K562 (cell line): ENCODE results near the gene MESP1.

ENCODE experiments used
- CBFA2T3 ChIP-seq: fragments of 450-650 bp; IDR thresholded peaks from 2 replicates; pipeline ENCODE4 v1.6.1; 2017
- HCFC1 ChIP-seq: IDR thresholded peaks from 2 replicates; pipeline ENCODE4 v1.6.1; 2012; ENCODE audit warnings: low read depth, low read length, improper control_type of control experiment
- HMG20B ChIP-seq: fragments of 250-450 bp; sonication (Bioruptor Pico); IDR thresholded peaks from 2 replicates; pipeline ENCODE4 v1.5.0; 2021; ENCODE audit warnings: mild to moderate bottlenecking
- NFYB ChIP-seq: IDR thresholded peaks from 2 replicates; pipeline ENCODE4 v1.6.1; 2011; ENCODE audit warnings: mild to moderate bottlenecking, moderate library complexity; ENCODE audit not compliant: insufficient read length; ENCODE audit errors: extremely low read depth
- NONO ChIP-seq, 2 experiments: fragments of 200-400 bp in 1 of 2; fragments of 450-650 bp in 1 of 2; formaldehyde crosslinking in 1 of 2; IDR thresholded peaks; 2 replicates each; pipeline ENCODE4 v1.6.1; 2017; ENCODE audit warnings: low read depth in 2 of 2, mild to moderate bottlenecking in 2 of 2, moderate library complexity in 2 of 2, low read length in 1 of 2
- TARDBP ChIP-seq: fragments of 450-650 bp; IDR thresholded peaks from 2 replicates; pipeline ENCODE4 v1.6.1; 2016
- ZBTB8A ChIP-seq: fragments of 450-650 bp; IDR thresholded peaks from 2 replicates; pipeline ENCODE4 v1.6.1; 2018; ENCODE audit warnings: mild to moderate bottlenecking, moderate library complexity; ENCODE audit not compliant: partially characterized antibody
- TF ChIP-seq, protein P1 (sequence below), 3 experiments: IDR thresholded peaks in 2 of 3; conservative IDR thresholded peaks in 1 of 3; 2 replicates each; pipeline ENCODE4 v1.5.1; 2011 to 2012; ENCODE audit warnings: low read length in 3 of 3, mild to moderate bottlenecking in 3 of 3, control low read depth in 2 of 3, improper control_type of control experiment in 1 of 3, inconsistent platforms in 1 of 3, low read depth in 1 of 3, mixed read lengths in 1 of 3, moderate library complexity in 1 of 3; ENCODE audit not compliant: insufficient read depth in 2 of 3
- TF ChIP-seq, protein P2 (sequence below): sonication (generic); formaldehyde crosslinking; IDR thresholded peaks from 2 replicates; pipeline ENCODE4 v1.8.1; 2023; ENCODE audit warnings: mild to moderate bottlenecking, missing genetic modification reagents
- TF ChIP-seq, protein P3 (sequence below): fragments of 250-450 bp; sonication (Bioruptor Pico); IDR thresholded peaks from 2 replicates; pipeline ENCODE4 v1.4.0; 2020; ENCODE audit warnings: mild to moderate bottlenecking, moderate library complexity
- TF ChIP-seq, protein P4 (sequence below): sonication (generic); formaldehyde crosslinking; IDR thresholded peaks from 2 replicates; pipeline ENCODE4 v1.8.0; 2023; ENCODE audit warnings: mild to moderate bottlenecking, missing genetic modification reagents
- TF ChIP-seq, protein P5 (sequence below), 2 experiments: fragments of 450-650 bp in 1 of 2; IDR thresholded peaks; 2 replicates each; pipeline ENCODE4 v1.6.1; 2011 to 2017; ENCODE audit warnings: low read depth in 2 of 2, antibody characterized with exemption in 1 of 2, borderline replicate concordance in 1 of 2, low read length in 1 of 2, mild to moderate bottlenecking in 1 of 2, mixed read lengths in 1 of 2; ENCODE audit not compliant: control insufficient read depth in 1 of 2
- TF ChIP-seq, protein P6 (sequence below): fragments of 250-450 bp; sonication (Bioruptor Pico); IDR thresholded peaks from 2 replicates; pipeline ENCODE4 v1.5.0; 2022; ENCODE audit warnings: mild to moderate bottlenecking

DNA sequence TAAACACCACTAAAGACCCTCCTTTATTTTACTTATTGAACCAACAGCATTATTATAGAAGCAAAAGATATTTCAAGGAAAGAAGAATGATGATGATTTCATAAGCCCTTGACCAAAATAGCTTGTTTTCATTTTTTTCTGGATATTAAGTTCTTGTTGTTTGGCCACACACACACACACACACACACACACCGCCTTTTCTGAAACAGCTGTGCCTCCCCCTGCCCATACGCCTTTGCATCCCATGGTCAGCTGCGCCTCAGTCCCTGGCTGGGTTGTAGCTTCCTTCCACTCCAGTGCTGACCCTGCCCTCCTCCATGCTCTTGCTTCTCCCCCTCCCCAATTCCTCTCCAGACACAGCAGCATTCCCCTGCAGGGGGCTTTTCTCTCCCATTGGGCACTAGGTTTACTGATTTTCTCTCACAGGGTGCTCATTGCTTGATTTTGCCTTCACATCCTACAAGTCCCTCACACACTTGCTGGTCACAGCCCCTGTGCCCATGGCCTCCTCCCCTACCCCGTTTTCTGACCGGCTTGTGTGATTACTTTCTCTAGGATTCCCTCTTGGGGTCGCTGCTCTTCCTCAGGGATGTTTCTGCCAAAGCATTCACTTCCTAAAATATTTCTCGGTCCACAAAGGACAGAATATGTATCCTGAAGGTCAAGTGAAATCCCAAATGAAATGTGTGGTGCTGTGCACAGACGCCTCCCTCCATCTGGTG, 18.4 kb downstream of the MESP1 start:
- TF ChIP-seq, protein P1, sequence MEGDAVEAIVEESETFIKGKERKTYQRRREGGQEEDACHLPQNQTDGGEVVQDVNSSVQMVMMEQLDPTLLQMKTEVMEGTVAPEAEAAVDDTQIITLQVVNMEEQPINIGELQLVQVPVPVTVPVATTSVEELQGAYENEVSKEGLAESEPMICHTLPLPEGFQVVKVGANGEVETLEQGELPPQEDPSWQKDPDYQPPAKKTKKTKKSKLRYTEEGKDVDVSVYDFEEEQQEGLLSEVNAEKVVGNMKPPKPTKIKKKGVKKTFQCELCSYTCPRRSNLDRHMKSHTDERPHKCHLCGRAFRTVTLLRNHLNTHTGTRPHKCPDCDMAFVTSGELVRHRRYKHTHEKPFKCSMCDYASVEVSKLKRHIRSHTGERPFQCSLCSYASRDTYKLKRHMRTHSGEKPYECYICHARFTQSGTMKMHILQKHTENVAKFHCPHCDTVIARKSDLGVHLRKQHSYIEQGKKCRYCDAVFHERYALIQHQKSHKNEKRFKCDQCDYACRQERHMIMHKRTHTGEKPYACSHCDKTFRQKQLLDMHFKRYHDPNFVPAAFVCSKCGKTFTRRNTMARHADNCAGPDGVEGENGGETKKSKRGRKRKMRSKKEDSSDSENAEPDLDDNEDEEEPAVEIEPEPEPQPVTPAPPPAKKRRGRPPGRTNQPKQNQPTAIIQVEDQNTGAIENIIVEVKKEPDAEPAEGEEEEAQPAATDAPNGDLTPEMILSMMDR (IDR thresholded peaks at IDR 0.05 in 2 of 3, conservative IDR thresholded peaks at IDR 0.05 in 1 of 3; ENCODE audit: insufficient read depth in 2 of 3, low read depth in 1 of 3, low read length in 3 of 3), result peak in 1 of 3 experiments; percentile 11; a peak in 1 of 6 replicates
- TF ChIP-seq, protein P2, sequence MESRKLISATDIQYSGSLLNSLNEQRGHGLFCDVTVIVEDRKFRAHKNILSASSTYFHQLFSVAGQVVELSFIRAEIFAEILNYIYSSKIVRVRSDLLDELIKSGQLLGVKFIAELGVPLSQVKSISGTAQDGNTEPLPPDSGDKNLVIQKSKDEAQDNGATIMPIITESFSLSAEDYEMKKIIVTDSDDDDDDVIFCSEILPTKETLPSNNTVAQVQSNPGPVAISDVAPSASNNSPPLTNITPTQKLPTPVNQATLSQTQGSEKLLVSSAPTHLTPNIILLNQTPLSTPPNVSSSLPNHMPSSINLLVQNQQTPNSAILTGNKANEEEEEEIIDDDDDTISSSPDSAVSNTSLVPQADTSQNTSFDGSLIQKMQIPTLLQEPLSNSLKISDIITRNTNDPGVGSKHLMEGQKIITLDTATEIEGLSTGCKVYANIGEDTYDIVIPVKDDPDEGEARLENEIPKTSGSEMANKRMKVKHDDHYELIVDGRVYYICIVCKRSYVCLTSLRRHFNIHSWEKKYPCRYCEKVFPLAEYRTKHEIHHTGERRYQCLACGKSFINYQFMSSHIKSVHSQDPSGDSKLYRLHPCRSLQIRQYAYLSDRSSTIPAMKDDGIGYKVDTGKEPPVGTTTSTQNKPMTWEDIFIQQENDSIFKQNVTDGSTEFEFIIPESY (CRISPR knock-in tag), result no peak
- TF ChIP-seq, protein P3, sequence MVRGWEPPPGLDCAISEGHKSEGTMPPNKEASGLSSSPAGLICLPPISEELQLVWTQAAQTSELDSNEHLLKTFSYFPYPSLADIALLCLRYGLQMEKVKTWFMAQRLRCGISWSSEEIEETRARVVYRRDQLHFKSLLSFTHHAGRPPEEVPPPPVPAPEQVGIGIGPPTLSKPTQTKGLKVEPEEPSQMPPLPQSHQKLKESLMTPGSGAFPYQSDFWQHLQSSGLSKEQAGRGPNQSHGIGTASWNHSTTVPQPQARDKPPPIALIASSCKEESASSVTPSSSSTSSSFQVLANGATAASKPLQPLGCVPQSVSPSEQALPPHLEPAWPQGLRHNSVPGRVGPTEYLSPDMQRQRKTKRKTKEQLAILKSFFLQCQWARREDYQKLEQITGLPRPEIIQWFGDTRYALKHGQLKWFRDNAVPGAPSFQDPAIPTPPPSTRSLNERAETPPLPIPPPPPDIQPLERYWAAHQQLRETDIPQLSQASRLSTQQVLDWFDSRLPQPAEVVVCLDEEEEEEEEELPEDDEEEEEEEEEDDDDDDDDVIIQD (CRISPR knock-in tag), result no peak
- TF ChIP-seq CBFA2T3, result no peak
- no peak for TF ChIP-seq ZBTB8A
- TF ChIP-seq HCFC1, result no peak
- no peak for TF ChIP-seq NONO (IDR thresholded peaks at IDR 0.05; ENCODE audit: low read depth in 2 of 2, low read length in 1 of 2)
- TF ChIP-seq NFYB, result no peak
- TF ChIP-seq, protein P4, sequence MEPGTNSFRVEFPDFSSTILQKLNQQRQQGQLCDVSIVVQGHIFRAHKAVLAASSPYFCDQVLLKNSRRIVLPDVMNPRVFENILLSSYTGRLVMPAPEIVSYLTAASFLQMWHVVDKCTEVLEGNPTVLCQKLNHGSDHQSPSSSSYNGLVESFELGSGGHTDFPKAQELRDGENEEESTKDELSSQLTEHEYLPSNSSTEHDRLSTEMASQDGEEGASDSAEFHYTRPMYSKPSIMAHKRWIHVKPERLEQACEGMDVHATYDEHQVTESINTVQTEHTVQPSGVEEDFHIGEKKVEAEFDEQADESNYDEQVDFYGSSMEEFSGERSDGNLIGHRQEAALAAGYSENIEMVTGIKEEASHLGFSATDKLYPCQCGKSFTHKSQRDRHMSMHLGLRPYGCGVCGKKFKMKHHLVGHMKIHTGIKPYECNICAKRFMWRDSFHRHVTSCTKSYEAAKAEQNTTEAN, result no peak
- TF ChIP-seq, protein P5, sequence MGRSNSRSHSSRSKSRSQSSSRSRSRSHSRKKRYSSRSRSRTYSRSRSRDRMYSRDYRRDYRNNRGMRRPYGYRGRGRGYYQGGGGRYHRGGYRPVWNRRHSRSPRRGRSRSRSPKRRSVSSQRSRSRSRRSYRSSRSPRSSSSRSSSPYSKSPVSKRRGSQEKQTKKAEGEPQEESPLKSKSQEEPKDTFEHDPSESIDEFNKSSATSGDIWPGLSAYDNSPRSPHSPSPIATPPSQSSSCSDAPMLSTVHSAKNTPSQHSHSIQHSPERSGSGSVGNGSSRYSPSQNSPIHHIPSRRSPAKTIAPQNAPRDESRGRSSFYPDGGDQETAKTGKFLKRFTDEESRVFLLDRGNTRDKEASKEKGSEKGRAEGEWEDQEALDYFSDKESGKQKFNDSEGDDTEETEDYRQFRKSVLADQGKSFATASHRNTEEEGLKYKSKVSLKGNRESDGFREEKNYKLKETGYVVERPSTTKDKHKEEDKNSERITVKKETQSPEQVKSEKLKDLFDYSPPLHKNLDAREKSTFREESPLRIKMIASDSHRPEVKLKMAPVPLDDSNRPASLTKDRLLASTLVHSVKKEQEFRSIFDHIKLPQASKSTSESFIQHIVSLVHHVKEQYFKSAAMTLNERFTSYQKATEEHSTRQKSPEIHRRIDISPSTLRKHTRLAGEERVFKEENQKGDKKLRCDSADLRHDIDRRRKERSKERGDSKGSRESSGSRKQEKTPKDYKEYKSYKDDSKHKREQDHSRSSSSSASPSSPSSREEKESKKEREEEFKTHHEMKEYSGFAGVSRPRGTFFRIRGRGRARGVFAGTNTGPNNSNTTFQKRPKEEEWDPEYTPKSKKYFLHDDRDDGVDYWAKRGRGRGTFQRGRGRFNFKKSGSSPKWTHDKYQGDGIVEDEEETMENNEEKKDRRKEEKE (IDR thresholded peaks at IDR 0.05; ENCODE audit: borderline replicate concordance in 1 of 2, control insufficient read depth in 1 of 2, low read depth in 2 of 2, low read length in 1 of 2), result no peak
- no peak for TF ChIP-seq HMG20B (CRISPR knock-in tag)
- TF ChIP-seq, protein P6, sequence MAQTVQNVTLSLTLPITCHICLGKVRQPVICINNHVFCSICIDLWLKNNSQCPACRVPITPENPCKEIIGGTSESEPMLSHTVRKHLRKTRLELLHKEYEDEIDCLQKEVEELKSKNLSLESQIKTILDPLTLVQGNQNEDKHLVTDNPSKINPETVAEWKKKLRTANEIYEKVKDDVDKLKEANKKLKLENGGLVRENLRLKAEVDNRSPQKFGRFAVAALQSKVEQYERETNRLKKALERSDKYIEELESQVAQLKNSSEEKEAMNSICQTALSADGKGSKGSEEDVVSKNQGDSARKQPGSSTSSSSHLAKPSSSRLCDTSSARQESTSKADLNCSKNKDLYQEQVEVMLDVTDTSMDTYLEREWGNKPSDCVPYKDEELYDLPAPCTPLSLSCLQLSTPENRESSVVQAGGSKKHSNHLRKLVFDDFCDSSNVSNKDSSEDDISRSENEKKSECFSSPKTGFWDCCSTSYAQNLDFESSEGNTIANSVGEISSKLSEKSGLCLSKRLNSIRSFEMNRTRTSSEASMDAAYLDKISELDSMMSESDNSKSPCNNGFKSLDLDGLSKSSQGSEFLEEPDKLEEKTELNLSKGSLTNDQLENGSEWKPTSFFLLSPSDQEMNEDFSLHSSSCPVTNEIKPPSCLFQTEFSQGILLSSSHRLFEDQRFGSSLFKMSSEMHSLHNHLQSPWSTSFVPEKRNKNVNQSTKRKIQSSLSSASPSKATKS (CRISPR knock-in tag), result no peak
- TF ChIP-seq TARDBP, result no peak
